PC-9 (cell line): ENCODE measurements around the gene FGF14. TPM values are rescaled to one million over a fixed set of nuclear protein-coding genes. Genes with fewer than 3 reads are reported as not detected.
A peak's percentile ranks its signal among the peaks of the same experiment; 100 is the strongest.

Experiments
- BruUV-seq: library from RNA; stranded (reverse); fragments of 400-500 nt; replicated peaks from 2 replicates; lab custom pipeline; 2021; lab: Mats Ljungman, UMichigan
- CTCF ChIA-PET: fragments of 300-600 bp; sonication (Branson Sonifier 250); formaldehyde crosslinking; loops from one replicate; lab custom pipeline; 2022; ENCODE audit warnings: antibody characterized with exemption; lab: Charles Lee
- POLR2A ChIA-PET: fragments of 300-600 bp; sonication (Branson Sonifier 250); formaldehyde crosslinking; loops from one replicate; lab custom pipeline; 2022; ENCODE audit warnings: antibody characterized with exemption; ENCODE audit not compliant: unreplicated experiment; lab: Charles Lee
- DNase-seq, 2 experiments: peaks; one replicate each; pipeline versions ENCODE4 v3.0.0 to v3.0.0-alpha.2; 2015 to 2022; ENCODE audit warnings: mixed read lengths in 1 of 2
- H2AFZ ChIP-seq: fragments of 200-600 bp; sonication (generic); 2 replicates; pipeline ENCODE4 v1.8.1; 2017; ENCODE audit warnings: antibody characterized with exemption
- H3F3A ChIP-seq: fragments of 200-600 bp; sonication (generic); 2 replicates; pipeline ENCODE4 v1.8.1; 2017; ENCODE audit warnings: antibody characterized with exemption, mild to moderate bottlenecking, low read depth; ENCODE audit not compliant: insufficient read depth
- H3K27ac ChIP-seq: fragments of 200-600 bp; sonication (generic); 2 replicates; pipeline ENCODE4 v1.6.1; 2016; ENCODE audit warnings: mixed run types
- H3K27me3 ChIP-seq: fragments of 200-600 bp; sonication (generic); 2 replicates; pipeline ENCODE4 v1.6.1; 2016; ENCODE audit warnings: low read depth, mixed run types; ENCODE audit not compliant: insufficient read depth
- H3K36me3 ChIP-seq: fragments of 200-600 bp; sonication (generic); 2 replicates; pipeline ENCODE4 v1.6.1; 2016; ENCODE audit warnings: low read depth, mixed run types
- H3K4me1 ChIP-seq: fragments of 200-600 bp; sonication (generic); replicated peaks from 2 replicates; pipeline ENCODE4 v1.6.1; 2016; ENCODE audit warnings: mixed run types; ENCODE audit not compliant: insufficient read depth
- H3K4me2 ChIP-seq: fragments of 200-600 bp; sonication (generic); 2 replicates; pipeline ENCODE4 v1.6.1; 2017; ENCODE audit warnings: mixed run types
- H3K4me3 ChIP-seq: fragments of 200-600 bp; sonication (generic); 2 replicates; pipeline ENCODE4 v1.6.1; 2016; ENCODE audit warnings: mixed run types
- H3K79me2 ChIP-seq: fragments of 200-600 bp; sonication (generic); 2 replicates; pipeline ENCODE4 v1.6.1; 2017; ENCODE audit warnings: low read depth, mixed run types
- H3K9me2 ChIP-seq: fragments of 200-600 bp; sonication (generic); 2 replicates; pipeline ENCODE4 v1.8.1; 2017; ENCODE audit warnings: mild to moderate bottlenecking; ENCODE audit not compliant: insufficient read depth
- H3K9me3 ChIP-seq: fragments of 200-600 bp; sonication (generic); 2 replicates; pipeline ENCODE4 v1.8.1; 2016; ENCODE audit warnings: low read depth; ENCODE audit not compliant: insufficient read depth
- H4K20me1 ChIP-seq: fragments of 200-600 bp; sonication (generic); 2 replicates; pipeline ENCODE4 v1.8.1; 2017; ENCODE audit not compliant: insufficient read depth
- CTCF ChIP-seq: fragments of 200-600 bp; sonication (generic); conservative IDR thresholded peaks from 2 replicates; pipeline ENCODE4 v1.6.1; 2017; ENCODE audit warnings: mixed run types, antibody characterized with exemption, mild to moderate bottlenecking, moderate library complexity
- EZH2 ChIP-seq: fragments of 200-600 bp; sonication (generic); IDR thresholded peaks from 2 replicates; pipeline ENCODE4 v1.8.0; 2017; ENCODE audit warnings: antibody characterized with exemption, low read depth
- intact Hi-C: fragments of 100-400 bp; cut with micrococcal nuclease; formaldehyde crosslinking; loops from one replicate; pipeline ENCODE4 v1.10.0; 2022; ENCODE audit not compliant: unreplicated experiment
- total RNA-seq: library from RNA; stranded (reverse); gene quantifications from 2 replicates; pipeline ENCODE4 v1.2.3, GENCODE V29; 2021

FGF14 gene
- total RNA-seq, 1 experiment from 2014 or later = not detected

GRCh38 chr13:101917833-101918661 is 483.8 kb downstream of the FGF14 start:
- peak overlapping the region; percentile 36; the same call in 1 of the 2 replicates for H3K4me2 ChIP-seq
- H3K9me3 ChIP-seq = no peaks in the 10 kb centered on the region
- H3K9me2 ChIP-seq = no peaks in the 10 kb centered on the region
- ChIA-PET CTCF (no interaction called here), POLR2A (interaction anchor here (0.6 kb wide), 1 partner anchor 595 kb away, joined by 14 read pairs; no protein-coding TSS in a partner anchor)
- no peak overlapping the region for H3K4me3 ChIP-seq
- H3K4me1 ChIP-seq = no peaks in the 10 kb centered on the region
- BruUV-seq = no TSS peak
- H2AFZ ChIP-seq = no peak overlapping the region
- H3K27ac ChIP-seq = no peak overlapping the region
- H3F3A ChIP-seq = no peaks in the 10 kb centered on the region
- no peaks in the 10 kb centered on the region for H3K79me2 ChIP-seq
- intact Hi-C loops = no loop called here
- TF ChIP-seq CTCF (no peak), EZH2 (no peak)
- DNase-seq = no peak
- no peaks in the 10 kb centered on the region for H3K36me3 ChIP-seq
- H3K27me3 ChIP-seq = peaks cover 52% of the 10 kb centered on the region
- no peaks in the 10 kb centered on the region for H4K20me1 ChIP-seq

DNA sequence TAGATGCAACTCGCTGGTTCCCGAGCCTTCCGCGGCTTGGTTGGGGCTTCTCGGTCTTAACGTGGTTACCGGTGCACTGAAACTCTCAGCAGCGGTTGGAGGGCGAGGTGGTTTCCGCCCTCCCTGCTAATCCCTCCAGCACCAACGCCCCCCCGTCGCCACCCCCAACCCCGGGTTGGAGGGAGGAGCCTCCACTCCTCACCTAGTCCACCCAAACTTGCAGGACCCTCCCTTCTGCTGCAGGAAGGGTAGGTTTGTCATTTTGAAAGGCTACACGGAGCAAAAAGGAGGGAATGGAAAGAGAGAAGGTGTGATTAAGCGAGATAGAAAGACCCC is 484.4 kb downstream of the FGF14 start:
- CTCF ChIA-PET = no interaction called here
- Histone ChIP-seq H3K79me2 (no peaks in the 10 kb centered on the region), H3K4me2 (no peak overlapping the region), H3K4me3 (no peak overlapping the region), H3K27me3 (peaks cover 52% of the 10 kb centered on the region), H3F3A (no peaks in the 10 kb centered on the region), H4K20me1 (no peaks in the 10 kb centered on the region), H2AFZ (no peak overlapping the region), H3K36me3 (no peaks in the 10 kb centered on the region), H3K9me3 (no peaks in the 10 kb centered on the region), H3K9me2 (no peaks in the 10 kb centered on the region), H3K27ac (no peak overlapping the region), H3K4me1 (no peaks in the 10 kb centered on the region)
- BruUV-seq = no TSS peak
- intact Hi-C loops = no loop called here
- DNase-seq = no peak
- POLR2A ChIA-PET = interaction anchor here (0.6 kb wide), 1 partner anchor 594 kb away, joined by 14 read pairs; no protein-coding TSS in a partner anchor
- TF ChIP-seq EZH2 = no peak
- no peak for TF ChIP-seq CTCF

GRCh38 chr13:101916775-101917474 is 484.9 kb downstream of the FGF14 start:
- BruUV-seq = no TSS peak

More at GRCh38 chr13:101916775-101917474, 484.9 kb downstream of the FGF14 start:
- ChIA-PET CTCF (no interaction called here), POLR2A (interaction anchor here (0.6 kb wide), 1 partner anchor 594 kb away, joined by 14 read pairs; no protein-coding TSS in a partner anchor)
- Histone ChIP-seq H3K79me2 (no peaks in the 10 kb centered on the region), H3K4me2 (no peak overlapping the region), H3K4me1 (no peaks in the 10 kb centered on the region), H3K9me2 (no peaks in the 10 kb centered on the region), H3K27ac (no peak overlapping the region), H4K20me1 (no peaks in the 10 kb centered on the region), H3F3A (no peaks in the 10 kb centered on the region), H3K9me3 (no peaks in the 10 kb centered on the region), H3K36me3 (no peaks in the 10 kb centered on the region), H3K27me3 (peaks cover 51% of the 10 kb centered on the region), H2AFZ (no peak overlapping the region), H3K4me3 (no peak overlapping the region)
- intact Hi-C loops = no loop called here
- no peak for TF ChIP-seq CTCF
- TF ChIP-seq EZH2 = no peak
- no peak for DNase-seq
